Upper lobe of left lung (tissue), 4 donors: Measurements from ENCODE around the gene GPR176.

Source experiments
- EP300 ChIP-seq, 4 donors: sonication (generic); formaldehyde crosslinking; IDR thresholded peaks; one replicate each; pipeline ENCODE4 v1.5.1; 2017; ENCODE audit warnings: antibody characterized with exemption in 4 of 4, control low read depth in 2 of 4
- POLR2A ChIP-seq, 4 donors: fragments of 450-650 bp; IDR thresholded peaks; one replicate each; pipeline ENCODE4 v1.5.1; 2016 to 2017; ENCODE audit warnings: antibody characterized with exemption in 4 of 4, mild to moderate bottlenecking in 2 of 4
- POLR2AphosphoS5 ChIP-seq, 2 donors: sonication (generic); formaldehyde crosslinking; IDR thresholded peaks; one replicate each; pipeline ENCODE4 v1.5.1; 2017; ENCODE audit warnings: antibody characterized with exemption in 2 of 2
- TF ChIP-seq, protein P1 (sequence below), 6 experiments: fragments of 450-650 bp in 4 of 6; fragments of 200-600 bp in 2 of 6; sonication (generic) in 2 of 6; IDR thresholded peaks; one replicate each; pipeline ENCODE4 v1.5.1; 2016 to 2019; ENCODE audit warnings: antibody characterized with exemption in 6 of 6

DNA sequence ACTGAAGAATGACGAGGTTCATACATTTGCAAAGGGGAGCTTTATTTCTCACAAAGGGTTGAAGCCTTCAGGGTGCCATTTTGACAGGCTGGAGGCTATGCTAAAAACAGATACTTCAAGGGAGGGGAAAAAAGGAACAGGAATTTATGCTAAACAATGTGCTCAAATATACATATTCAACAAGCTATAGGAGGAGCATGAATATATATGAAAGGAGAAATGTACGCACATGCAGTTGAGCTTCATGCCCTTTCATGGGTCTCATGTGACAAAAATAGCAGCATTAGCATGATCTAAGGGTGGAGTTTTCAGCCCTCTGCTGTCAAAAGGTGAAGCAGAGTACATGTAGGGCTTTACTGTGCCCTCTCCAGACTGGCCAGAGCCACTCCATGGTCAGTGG lies 93.1 kb downstream of the GPR176 start:
- TF ChIP-seq, protein P1, sequence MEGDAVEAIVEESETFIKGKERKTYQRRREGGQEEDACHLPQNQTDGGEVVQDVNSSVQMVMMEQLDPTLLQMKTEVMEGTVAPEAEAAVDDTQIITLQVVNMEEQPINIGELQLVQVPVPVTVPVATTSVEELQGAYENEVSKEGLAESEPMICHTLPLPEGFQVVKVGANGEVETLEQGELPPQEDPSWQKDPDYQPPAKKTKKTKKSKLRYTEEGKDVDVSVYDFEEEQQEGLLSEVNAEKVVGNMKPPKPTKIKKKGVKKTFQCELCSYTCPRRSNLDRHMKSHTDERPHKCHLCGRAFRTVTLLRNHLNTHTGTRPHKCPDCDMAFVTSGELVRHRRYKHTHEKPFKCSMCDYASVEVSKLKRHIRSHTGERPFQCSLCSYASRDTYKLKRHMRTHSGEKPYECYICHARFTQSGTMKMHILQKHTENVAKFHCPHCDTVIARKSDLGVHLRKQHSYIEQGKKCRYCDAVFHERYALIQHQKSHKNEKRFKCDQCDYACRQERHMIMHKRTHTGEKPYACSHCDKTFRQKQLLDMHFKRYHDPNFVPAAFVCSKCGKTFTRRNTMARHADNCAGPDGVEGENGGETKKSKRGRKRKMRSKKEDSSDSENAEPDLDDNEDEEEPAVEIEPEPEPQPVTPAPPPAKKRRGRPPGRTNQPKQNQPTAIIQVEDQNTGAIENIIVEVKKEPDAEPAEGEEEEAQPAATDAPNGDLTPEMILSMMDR (IDR thresholded peaks at IDR 0.05): no peak
- TF ChIP-seq EP300 (IDR thresholded peaks at IDR 0.05) (no peak), POLR2A (IDR thresholded peaks at IDR 0.05) (no peak), POLR2AphosphoS5 (IDR thresholded peaks at IDR 0.05) (no peak)
